Esophagus (tissue), 2 donors: ENCODE results near the gene ANKRD6. TPM values are rescaled to one million over a fixed set of nuclear protein-coding genes. Genes with fewer than 3 reads are reported as not detected.

Source experiments
- H3K27ac ChIP-seq, 2 donors: one replicate each; pipeline ENCODE4 v1.5.1; 2013; ENCODE audit warnings: low read depth in 2 of 2, mild to moderate bottlenecking in 2 of 2, inconsistent platforms in 1 of 2, low read length in 1 of 2, moderate library complexity in 1 of 2
- H3K27me3 ChIP-seq, 2 donors: one replicate each; pipeline ENCODE4 v1.6.1; 2013; ENCODE audit warnings: low read length in 2 of 2, control low read depth in 1 of 2, mild to moderate bottlenecking in 1 of 2; ENCODE audit not compliant: insufficient read depth in 2 of 2, control insufficient read depth in 1 of 2
- H3K36me3 ChIP-seq, 2 donors: one replicate each; pipeline ENCODE4 v1.6.1; 2013; ENCODE audit warnings: low read length in 1 of 2; ENCODE audit not compliant: control insufficient read depth in 2 of 2, insufficient read depth in 2 of 2
- H3K4me1 ChIP-seq, 2 donors: one replicate each; pipeline ENCODE4 v1.6.1; 2013; ENCODE audit warnings: low read length in 1 of 2; ENCODE audit not compliant: control insufficient read depth in 2 of 2, insufficient read depth in 2 of 2
- H3K4me3 ChIP-seq, 2 donors: one replicate each; pipeline ENCODE4 v1.5.1; 2013; ENCODE audit warnings: low read length in 2 of 2, mild to moderate bottlenecking in 2 of 2, low read depth in 1 of 2, moderate library complexity in 1 of 2
- H3K9me3 ChIP-seq, 2 donors: one replicate each; pipeline ENCODE4 v1.6.1; 2013; ENCODE audit warnings: mild to moderate bottlenecking in 2 of 2, low read depth in 1 of 2, low read length in 1 of 2, moderate library complexity in 1 of 2; ENCODE audit not compliant: control insufficient read depth in 2 of 2, insufficient read depth in 1 of 2
- WGBS, 2 donors: extraction: QIAGEN DNeasy Blood & Tissue Kit; methylation state at CpG; one replicate each; pipeline ENCODE4 v1.1.7; 2013; 5-methylcytosine and 5-hydroxymethylcytosine counted together
- polyA plus RNA-seq, 2 donors: library from polyadenylated mRNA; stranded (reverse); fragments of 200-250 nt; gene quantifications; one replicate each; pipeline ENCODE4 v1.2.3, GENCODE V29; 2013
- donor health status: healthy with polysubstance abuse.
- donor health status: Bipolar disorder and iron deficiency.

ANKRD6 gene
- polyA plus RNA-seq, 2 donors, result 2.9 to 5.8 TPM

GRCh38 chr6:89411145-89412070 is 21.5 kb upstream of the ANKRD6 start:
- no peaks in the 10 kb centered on the region for H3K36me3 ChIP-seq
- H3K27ac ChIP-seq, result peak overlapping the region; percentile 77 to 91
- H3K9me3 ChIP-seq, result no peaks in the 10 kb centered on the region
- H3K27me3 ChIP-seq, result no peaks in the 10 kb centered on the region
- H3K4me3 ChIP-seq, result peak overlapping the region; percentile 63 to 86
- WGBS, 2 donors, result 0 to 1% methylated on average over 70 to 93 of the region's 93 CpGs
- H3K4me1 ChIP-seq, result peaks cover 2 to 9% of the 10 kb centered on the region in 2 donors

- no peaks in the 10 kb centered on the region for H3K36me3 ChIP-seq
- peak within 1 kb of the TSS; percentile 86 to 91 for H3K27ac ChIP-seq
- H3K27me3 ChIP-seq, result no peaks in the 10 kb centered on the region
- H3K4me3 ChIP-seq, result peak within 1 kb of the TSS; percentile 63 to 86
- peaks cover 2 to 9% of the 10 kb centered on the region in 2 donors for H3K4me1 ChIP-seq
- H3K9me3 ChIP-seq, result no peaks in the 10 kb centered on the region
- WGBS, 2 donors, result 1% methylated on average over 60 to 84 of the region's 85 CpGs
These were observed 20.6 kb upstream of the ANKRD6 start, which contains the start of gene RRAGD for GRCh38 chr6:89412071-89413005. Gene RRAGD (minus strand): TSS chr6:89412273. CDS start chr6:89411993, 280 bp downstream.

GRCh38 chr6:89413006-89413400 is 19.9 kb upstream of the ANKRD6 start:
- no peaks in the 10 kb centered on the region for H3K36me3 ChIP-seq
- peaks cover 2 to 9% of the 10 kb centered on the region in 2 donors for H3K4me1 ChIP-seq
- 18 to 19% methylated on average over 9 of the region's 9 CpGs for WGBS, 2 donors
- H3K27me3 ChIP-seq, result no peaks in the 10 kb centered on the region
- no peaks in the 10 kb centered on the region for H3K9me3 ChIP-seq
- peak overlapping the region; percentile 63 to 86 for H3K4me3 ChIP-seq
- peak overlapping the region; percentile 86 to 91 for H3K27ac ChIP-seq

GRCh38 chr6:89414215-89414614 is 18.7 kb upstream of the ANKRD6 start:
- Histone ChIP-seq H3K27ac (no peak overlapping the region), H3K9me3 (no peaks in the 10 kb centered on the region), H3K4me3 (no peak overlapping the region), H3K27me3 (no peaks in the 10 kb centered on the region), H3K36me3 (no peaks in the 10 kb centered on the region), H3K4me1 (peaks cover 2 to 9% of the 10 kb centered on the region in 2 donors)
- WGBS, 2 donors, result 21 to 44% methylated on average over 2 of the region's 2 CpGs

GRCh38 chr6:89415185-89415584 is 17.8 kb upstream of the ANKRD6 start:
- Histone ChIP-seq H3K27me3 (no peaks in the 10 kb centered on the region), H3K36me3 (no peaks in the 10 kb centered on the region), H3K4me3 (no peak overlapping the region), H3K4me1 (peaks cover 2 to 9% of the 10 kb centered on the region in 2 donors), H3K27ac (no peak overlapping the region), H3K9me3 (no peaks in the 10 kb centered on the region)
- WGBS, 2 donors, result 94 to 95% methylated on average over 2 of the region's 2 CpGs

GRCh38 chr6:89416796-89417195 is 16.2 kb upstream of the ANKRD6 start:
- Histone ChIP-seq H3K4me1 (peaks cover 2 to 9% of the 10 kb centered on the region in 2 donors), H3K27ac (no peak overlapping the region), H3K9me3 (no peaks in the 10 kb centered on the region), H3K27me3 (no peaks in the 10 kb centered on the region), H3K4me3 (no peak overlapping the region), H3K36me3 (no peaks in the 10 kb centered on the region)
- 90 to 91% methylated on average over 1 of the region's 1 CpG for WGBS, 2 donors

- Histone ChIP-seq H3K36me3 (no peaks in the 10 kb centered on the region), H3K9me3 (peaks cover 0 to 2% of the 10 kb centered on the region in 2 donors), H3K27ac (no peak overlapping the region), H3K4me3 (no peak overlapping the region), H3K27me3 (no peaks in the 10 kb centered on the region), H3K4me1 (no peaks in the 10 kb centered on the region)
- 43 to 49% methylated on average over 7 of the region's 7 CpGs for WGBS, 2 donors
These were observed 2.6 kb upstream of the ANKRD6 start for GRCh38 chr6:89430201-89430962.

- Histone ChIP-seq H3K4me1 (no peaks in the 10 kb centered on the region), H3K27ac (no peak overlapping the region)
These were observed 549 bp downstream of the ANKRD6 start for GRCh38 chr6:89433252-89434149.

More at GRCh38 chr6:89433252-89434149, 549 bp downstream of the ANKRD6 start:
- H3K4me3 ChIP-seq, result peak overlapping the region; percentile 83 to 85
- no peaks in the 10 kb centered on the region for H3K36me3 ChIP-seq
- no peaks in the 10 kb centered on the region for H3K27me3 ChIP-seq
- WGBS, 2 donors, result 2% methylated on average over 51 to 80 of the region's 80 CpGs
- peaks cover 0 to 2% of the 10 kb centered on the region in 2 donors for H3K9me3 ChIP-seq
